ENCODE data around the gene PDLIM4.

The PDLIM4 gene

DNA sequence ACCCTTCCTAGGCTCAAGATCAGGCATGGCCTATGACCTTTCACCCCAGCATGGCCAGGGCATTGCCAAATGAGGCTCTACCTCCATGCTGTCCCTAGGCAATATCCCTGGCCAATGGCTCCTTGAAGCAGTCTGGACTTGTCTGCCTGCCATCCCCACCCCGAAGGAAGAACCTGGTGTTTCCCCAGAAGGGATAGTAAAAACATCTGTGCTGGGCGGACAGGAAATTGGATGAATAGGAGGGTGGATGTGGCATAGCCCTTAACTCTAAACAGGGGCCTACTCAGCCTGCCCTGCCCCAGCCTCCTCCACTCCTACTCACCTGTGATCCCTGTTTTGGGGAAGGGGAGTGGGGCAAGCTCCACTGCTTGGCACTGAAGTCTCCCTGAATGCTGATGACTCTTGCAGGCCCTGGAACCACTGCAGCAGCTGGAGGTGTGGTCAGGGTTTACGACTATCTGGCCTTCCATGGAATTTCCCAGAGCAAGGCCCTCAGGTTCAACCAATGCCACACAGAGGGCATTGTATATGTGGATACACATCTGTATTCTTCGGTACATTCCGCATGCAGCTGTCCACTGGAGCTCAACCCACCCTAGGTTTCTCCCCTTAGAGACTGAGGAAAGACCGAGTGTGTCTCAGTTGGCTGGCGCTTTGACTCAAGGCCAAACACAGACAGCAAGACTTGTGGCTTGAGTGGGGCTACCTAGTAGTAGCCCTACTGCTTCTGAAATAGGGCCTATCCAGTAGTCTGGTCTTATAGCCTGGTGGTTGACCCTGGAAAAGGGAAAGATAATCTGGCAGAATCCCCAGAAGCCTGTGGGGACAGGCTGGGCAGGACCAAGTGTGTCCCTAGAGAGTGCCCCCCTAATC, 23.4 kb upstream of the PDLIM4 start:
- no peak for TF ChIP-seq GATA2 (IDR thresholded peaks at IDR 0.05; ENCODE audit: low read depth, low read length)
- no peak for TF ChIP-seq GATA3 (IDR thresholded peaks at IDR 0.05; ENCODE audit: low read depth, low read length)

DNA sequence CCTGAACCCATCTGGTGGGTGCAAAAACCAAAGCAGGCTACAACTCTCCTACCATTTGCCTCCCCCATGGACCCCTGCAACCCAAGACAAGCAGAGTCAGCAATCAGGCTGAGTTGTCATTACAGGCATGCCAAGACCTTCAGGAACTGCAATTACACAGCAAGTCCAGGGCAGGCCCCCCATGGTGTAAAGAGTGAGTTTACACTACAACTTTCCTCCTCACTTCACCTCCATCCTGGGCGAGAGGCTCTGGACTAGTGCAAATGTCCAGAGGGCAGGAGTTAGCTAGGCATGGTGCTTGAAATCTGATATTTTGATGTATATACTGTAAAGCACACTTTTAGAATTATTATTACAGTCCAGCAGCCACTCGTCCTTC, 22.8 kb upstream of the PDLIM4 start:
- TF ChIP-seq GATA3 (IDR thresholded peaks at IDR 0.05; ENCODE audit: low read depth, low read length) (no peak), GATA2 (IDR thresholded peaks at IDR 0.05; ENCODE audit: low read depth, low read length) (no peak)

DNA sequence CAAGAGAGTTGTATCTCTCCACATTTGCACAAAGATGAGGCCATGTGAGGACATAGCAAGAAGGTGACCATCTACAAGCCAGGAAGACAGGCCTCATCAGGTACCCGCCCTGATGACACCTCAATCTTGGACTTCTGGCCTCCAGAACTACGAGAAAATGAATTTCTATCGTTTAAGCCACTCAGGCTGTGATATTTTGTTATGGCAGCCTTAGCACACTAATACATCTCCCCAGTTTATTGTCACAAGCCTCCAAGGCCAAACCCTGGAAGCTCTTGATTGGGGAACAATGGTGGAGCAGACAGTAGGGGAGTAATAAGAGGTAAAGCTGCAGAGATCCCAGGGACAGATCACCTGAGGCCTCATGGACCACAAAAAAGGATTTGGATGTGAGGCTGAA, 22.2 kb upstream of the PDLIM4 start:
- TF ChIP-seq GATA3 (IDR thresholded peaks at IDR 0.05; ENCODE audit: low read depth, low read length) (no peak), GATA2 (IDR thresholded peaks at IDR 0.05; ENCODE audit: low read depth, low read length) (no peak)

DNA sequence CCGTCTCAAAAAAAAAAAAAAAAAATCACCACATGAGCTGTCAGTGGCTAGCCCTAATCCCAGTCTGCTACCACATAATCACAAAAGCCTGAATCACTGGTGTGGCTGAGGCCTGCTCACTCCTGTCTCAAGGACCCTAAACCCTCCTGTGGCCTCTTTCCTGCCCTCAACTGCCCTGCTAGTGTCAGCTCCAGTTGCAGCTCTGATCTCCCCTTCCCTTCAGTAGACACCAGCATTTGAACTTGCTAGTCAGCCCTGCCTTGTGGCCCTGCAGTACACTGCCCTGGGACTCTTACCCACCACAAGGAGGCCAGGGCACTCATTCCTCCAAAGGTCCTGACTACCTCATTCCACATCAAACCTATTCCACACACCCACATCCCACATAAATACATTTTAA, 20.4 kb upstream of the PDLIM4 start:
- TF ChIP-seq GATA2 (IDR thresholded peaks at IDR 0.05; ENCODE audit: low read depth, low read length) (no peak), GATA3 (IDR thresholded peaks at IDR 0.05; ENCODE audit: low read depth, low read length) (no peak)

- TF ChIP-seq GATA3 (IDR thresholded peaks at IDR 0.05; ENCODE audit: low read depth, low read length): no peak
- TF ChIP-seq GATA2 (IDR thresholded peaks at IDR 0.05; ENCODE audit: low read depth, low read length): no peak
Observed at GRCh38 chr5:132237670-132238069, 19.8 kb upstream of the PDLIM4 start.

- no peak for TF ChIP-seq GATA3 (IDR thresholded peaks at IDR 0.05; ENCODE audit: low read depth, low read length)
Observed at GRCh38 chr5:132238169-132238744, 19.2 kb upstream of the PDLIM4 start.

GRCh38 chr5:132238901-132239500, 18.5 kb upstream of the PDLIM4 start:
- no peak for TF ChIP-seq GATA3 (IDR thresholded peaks at IDR 0.05; ENCODE audit: low read depth, low read length)
- no peak for TF ChIP-seq GATA2 (IDR thresholded peaks at IDR 0.05; ENCODE audit: low read depth, low read length)

DNA sequence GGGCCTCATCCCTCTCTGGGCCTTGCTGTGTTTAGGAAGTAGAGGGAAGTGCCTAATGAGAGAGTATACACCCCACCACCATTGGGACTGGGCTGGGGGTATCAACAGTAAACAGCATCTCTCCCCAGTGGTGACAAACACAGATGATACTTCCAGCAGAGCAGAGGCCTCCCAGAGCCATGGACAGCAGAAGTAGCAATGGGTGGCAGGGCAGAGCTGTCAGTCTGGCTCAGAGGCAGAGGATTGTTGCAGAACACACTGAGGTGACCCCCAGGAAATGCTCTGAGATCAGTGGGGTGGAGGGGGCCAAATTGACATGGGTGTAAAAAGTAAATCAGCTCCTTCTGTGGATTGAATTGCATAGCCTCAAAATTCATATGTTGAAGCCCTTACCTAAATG, 17.7 kb upstream of the PDLIM4 start:
- TF ChIP-seq GATA3 (IDR thresholded peaks at IDR 0.05; ENCODE audit: low read depth, low read length) (no peak), GATA2 (IDR thresholded peaks at IDR 0.05; ENCODE audit: low read depth, low read length) (no peak)

- TF ChIP-seq GATA2 (IDR thresholded peaks at IDR 0.05; ENCODE audit: low read depth, low read length) (no peak), GATA3 (IDR thresholded peaks at IDR 0.05; ENCODE audit: low read depth, low read length) (no peak)
Observed at GRCh38 chr5:132243366-132243977, 14.0 kb upstream of the PDLIM4 start.

DNA sequence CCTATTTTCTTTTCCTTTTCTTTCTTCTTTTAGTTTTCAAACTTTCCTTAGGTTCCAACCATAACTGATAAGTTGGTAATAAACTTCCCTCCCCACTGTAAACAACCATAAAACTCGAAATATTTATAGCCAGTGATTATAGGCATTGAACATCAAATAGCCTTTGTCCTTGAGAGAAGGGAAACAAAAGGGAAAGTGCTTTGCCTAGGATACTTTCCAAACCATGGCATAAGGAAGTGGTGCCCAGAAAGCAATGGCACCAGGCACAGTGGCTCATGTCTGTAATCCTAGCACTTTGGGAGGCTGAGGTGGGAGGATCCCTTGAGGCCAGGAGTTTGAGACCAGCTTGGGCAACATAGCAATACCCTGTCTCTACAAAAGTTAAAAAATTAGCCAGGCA, 11.9 kb upstream of the PDLIM4 start:
- TF ChIP-seq GATA3 (IDR thresholded peaks at IDR 0.05; ENCODE audit: low read depth, low read length) (no peak), GATA2 (IDR thresholded peaks at IDR 0.05; ENCODE audit: low read depth, low read length) (no peak)

- no peak for TF ChIP-seq GATA2 (IDR thresholded peaks at IDR 0.05; ENCODE audit: low read depth, low read length)
- TF ChIP-seq GATA3 (IDR thresholded peaks at IDR 0.05; ENCODE audit: low read depth, low read length): no peak
Observed at GRCh38 chr5:132246806-132247205, 10.7 kb upstream of the PDLIM4 start.

DNA sequence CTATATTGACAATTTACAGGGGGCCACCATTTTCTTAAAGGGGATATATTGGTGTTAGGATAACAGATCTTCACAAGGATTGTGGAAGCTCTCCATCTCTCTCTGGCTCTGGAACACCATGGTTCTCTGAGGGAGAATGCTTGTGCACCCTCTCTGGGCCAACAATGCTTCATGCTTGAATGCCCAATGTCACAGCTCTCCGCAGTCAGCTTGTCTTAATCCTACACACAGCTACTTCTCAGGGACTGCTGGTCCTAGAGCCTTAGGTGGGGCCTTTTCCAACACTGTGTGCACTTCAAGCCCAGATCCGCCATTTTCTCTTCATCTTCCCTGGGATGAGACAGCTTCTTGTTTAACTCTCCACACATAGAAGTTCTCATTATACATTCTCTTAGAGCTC, 6.9 kb upstream of the PDLIM4 start:
- TF ChIP-seq GATA2 (IDR thresholded peaks at IDR 0.05; ENCODE audit: low read depth, low read length) (no peak), GATA3 (IDR thresholded peaks at IDR 0.05; ENCODE audit: low read depth, low read length) (no peak)

- TF ChIP-seq GATA3 (IDR thresholded peaks at IDR 0.05; ENCODE audit: low read depth, low read length): no peak
- TF ChIP-seq GATA2 (IDR thresholded peaks at IDR 0.05; ENCODE audit: low read depth, low read length): no peak
Observed at GRCh38 chr5:132251220-132251725, 6.2 kb upstream of the PDLIM4 start.

- no peak for TF ChIP-seq GATA3 (IDR thresholded peaks at IDR 0.05; ENCODE audit: low read depth, low read length)
Observed at GRCh38 chr5:132253008-132253441, 4.5 kb upstream of the PDLIM4 start.
